Natural killer cell (primary cell): ENCODE results near the gene SEC61G. TPM values are rescaled to one million over a fixed set of nuclear protein-coding genes. Genes with fewer than 3 reads are reported as not detected.

Source experiments
- ATAC-seq, 3 donors: fragments of 150-1000 bp in 2 of 3; fragments of 200-7000 bp in 1 of 3; cut with Tn5 transposase; 1 replicate in 1 of 3; 2 replicates in 2 of 3; pipeline ENCODE4 v1.10.0; 2021; ENCODE audit warnings: mild to moderate bottlenecking in 2 of 3, moderate library complexity in 2 of 3
- DNase-seq, 2 donors: peaks; one replicate each; pipeline versions ENCODE4 v3.0.0 to v3.0.0-alpha.2; 2013 to 2021; ENCODE audit warnings: mixed read lengths in 1 of 2
- H3K27ac ChIP-seq: one replicate; pipeline ENCODE4 v1.5.1; 2013; ENCODE audit warnings: mild to moderate bottlenecking, low read length
- H3K27me3 ChIP-seq: one replicate; pipeline ENCODE4 v1.6.1; 2013; ENCODE audit warnings: low read length; ENCODE audit not compliant: control insufficient read depth, insufficient read depth
- H3K36me3 ChIP-seq: one replicate; pipeline ENCODE4 v1.6.1; 2013; ENCODE audit warnings: low read length; ENCODE audit not compliant: control insufficient read depth, insufficient read depth
- H3K4me1 ChIP-seq: one replicate; pipeline ENCODE4 v1.6.1; 2013; ENCODE audit warnings: low read length; ENCODE audit not compliant: control insufficient read depth, insufficient read depth
- H3K4me3 ChIP-seq: one replicate; pipeline ENCODE4 v1.5.1; 2013; ENCODE audit warnings: low read length
- H3K9me3 ChIP-seq: one replicate; pipeline ENCODE4 v1.6.1; 2013; ENCODE audit warnings: low read length; ENCODE audit not compliant: control insufficient read depth, insufficient read depth
- H3K27ac Mint-ChIP-seq, 2 donors: one replicate each; pipeline ENCODE4 v1.8.0; 2022; ENCODE audit warnings: mild to moderate bottlenecking in 2 of 2, mixed read lengths in 2 of 2, moderate library complexity in 1 of 2
- H3K27me3 Mint-ChIP-seq, 2 donors: one replicate each; pipeline ENCODE4 v1.8.0; 2022; ENCODE audit warnings: low read depth in 2 of 2, mixed read lengths in 2 of 2
- H3K36me3 Mint-ChIP-seq: one replicate; pipeline ENCODE4 v1.8.0; 2022; ENCODE audit warnings: mixed read lengths
- H3K4me1 Mint-ChIP-seq, 2 donors: one replicate each; pipeline ENCODE4 v1.8.0; 2022; ENCODE audit warnings: mixed read lengths in 2 of 2
- H3K4me3 Mint-ChIP-seq: one replicate; pipeline ENCODE4 v1.8.0; 2022; ENCODE audit warnings: mild to moderate bottlenecking, moderate library complexity, mixed read lengths
- H3K9me3 Mint-ChIP-seq, 2 donors: one replicate each; pipeline ENCODE4 v1.8.0; 2022; ENCODE audit warnings: mixed read lengths in 2 of 2
- CTCF ChIP-seq: fragments of 200-600 bp; IDR thresholded peaks from one replicate; pipeline ENCODE4 v1.8.0; 2022; ENCODE audit warnings: antibody characterized with exemption
- WGBS: methylation state at CpG from one replicate; pipeline ENCODE4 v1.1.7; 2013; ENCODE audit warnings: missing lambda C conversion rate; ENCODE audit not compliant: insufficient coverage; 5-methylcytosine and 5-hydroxymethylcytosine counted together
- intact Hi-C: fragments of 100-400 bp; cut with micrococcal nuclease; formaldehyde crosslinking; loops from one replicate; pipeline ENCODE4 v1.14.2; 2022
- total RNA-seq, 4 donors: library from RNA; stranded (reverse); fragments of 120-200 nt in 1 of 4; gene quantifications; one replicate each; pipeline versions ENCODE4 v1.2.3 to v1.2.4, GENCODE V29; 2013 to 2022

Gene SEC61G
- total RNA-seq, 3 donors from 2014 or later (not counting 1 experiment from before 2014, with no cell fraction given): 38.4 to 54.1 (median 41.0) TPM

GRCh38 chr7:54792383-54792782, 33.4 kb upstream of the SEC61G start:
- WGBS: 82% methylated on average over 11 of the region's 11 CpGs
- Mint-ChIP-seq H3K27me3 (peaks cover 24 to 42% of the 10 kb centered on the region in 2 donors), H3K4me1 (peaks cover 9 to 11% of the 10 kb centered on the region in 2 donors), H3K27ac (no peak overlapping the region), H3K4me3 (no peak overlapping the region), H3K9me3 (no peaks in the 10 kb centered on the region), H3K36me3 (no peaks in the 10 kb centered on the region)
- DNase-seq: no peak
- Histone ChIP-seq H3K27ac (no peak overlapping the region), H3K4me1 (no peaks in the 10 kb centered on the region), H3K36me3 (no peaks in the 10 kb centered on the region), H3K27me3 (peaks cover 5% of the 10 kb centered on the region), H3K4me3 (no peak overlapping the region), H3K9me3 (no peaks in the 10 kb centered on the region)
- no peak for ATAC-seq
- intact Hi-C loops: no loop called here
- no peak for TF ChIP-seq CTCF

GRCh38 chr7:54788664-54789063, 29.7 kb upstream of the SEC61G start:
- Histone ChIP-seq H3K4me1 (no peaks in the 10 kb centered on the region), H3K27me3 (peaks cover 5% of the 10 kb centered on the region), H3K4me3 (no peak overlapping the region), H3K9me3 (no peaks in the 10 kb centered on the region), H3K36me3 (no peaks in the 10 kb centered on the region), H3K27ac (no peak overlapping the region)
- peaks cover 25 to 60% of the 10 kb centered on the region in 2 donors for H3K27me3 Mint-ChIP-seq
- H3K36me3 Mint-ChIP-seq: no peaks in the 10 kb centered on the region
- DNase-seq (peak in 1 of 2 donors; percentile 33), ATAC-seq (peak; percentile 33 to 64 (median 58))
- intact Hi-C loops: no loop called here
- no peak overlapping the region for H3K4me3 Mint-ChIP-seq
- no peak overlapping the region for H3K27ac Mint-ChIP-seq
- no peak for TF ChIP-seq CTCF
- H3K9me3 Mint-ChIP-seq: no peaks in the 10 kb centered on the region
- H3K4me1 Mint-ChIP-seq: peaks cover 9 to 11% of the 10 kb centered on the region in 2 donors
- WGBS: 17% methylated on average over 9 of the region's 9 CpGs

- no peak overlapping the region for H3K27ac ChIP-seq
- H3K4me3 ChIP-seq: no peak overlapping the region
- DNase-seq (no peak), ATAC-seq (no peak)
- H3K27me3 Mint-ChIP-seq: peaks cover 19 to 49% of the 10 kb centered on the region in 2 donors
- no peaks in the 10 kb centered on the region for H3K36me3 ChIP-seq
- H3K9me3 Mint-ChIP-seq: no peaks in the 10 kb centered on the region
- H3K27ac Mint-ChIP-seq: no peak overlapping the region
- 65% methylated on average over 8 of the region's 8 CpGs for WGBS
- no peak overlapping the region for H3K4me3 Mint-ChIP-seq
- no peaks in the 10 kb centered on the region for H3K4me1 ChIP-seq
- TF ChIP-seq CTCF: no peak
- no peaks in the 10 kb centered on the region for H3K36me3 Mint-ChIP-seq
- H3K9me3 ChIP-seq: no peaks in the 10 kb centered on the region
- intact Hi-C loops: no loop called here
- H3K27me3 ChIP-seq: peaks cover 3% of the 10 kb centered on the region
- peaks cover 9 to 11% of the 10 kb centered on the region in 2 donors for H3K4me1 Mint-ChIP-seq
Measured at GRCh38 chr7:54785261-54785660, 26.2 kb upstream of the SEC61G start.

GRCh38 chr7:54783952-54784351, 24.9 kb upstream of the SEC61G start:
- ATAC-seq: no peak
- WGBS: 90% methylated on average over 4 of the region's 4 CpGs
- Histone ChIP-seq H3K9me3 (no peaks in the 10 kb centered on the region), H3K36me3 (no peaks in the 10 kb centered on the region), H3K4me1 (no peaks in the 10 kb centered on the region), H3K27ac (no peak overlapping the region), H3K27me3 (no peaks in the 10 kb centered on the region), H3K4me3 (no peak overlapping the region)
- Mint-ChIP-seq H3K4me1 (peaks cover 4 to 5% of the 10 kb centered on the region in 2 donors), H3K9me3 (no peaks in the 10 kb centered on the region), H3K36me3 (no peaks in the 10 kb centered on the region), H3K27me3 (peaks cover 16 to 36% of the 10 kb centered on the region in 2 donors), H3K27ac (no peak overlapping the region), H3K4me3 (no peak overlapping the region)
- intact Hi-C loops: no loop called here
- no peak for TF ChIP-seq CTCF
- DNase-seq: no peak
